Measurements from ENCODE around the gene RGS3. TPM values are rescaled to one million over a fixed set of nuclear protein-coding genes. Genes with fewer than 3 reads are reported as not detected.

RGS3 gene
- total and polyA plus RNA-seq, 2 experiments from 2014 or later: 44.5 to 48.6 TPM

DNA sequence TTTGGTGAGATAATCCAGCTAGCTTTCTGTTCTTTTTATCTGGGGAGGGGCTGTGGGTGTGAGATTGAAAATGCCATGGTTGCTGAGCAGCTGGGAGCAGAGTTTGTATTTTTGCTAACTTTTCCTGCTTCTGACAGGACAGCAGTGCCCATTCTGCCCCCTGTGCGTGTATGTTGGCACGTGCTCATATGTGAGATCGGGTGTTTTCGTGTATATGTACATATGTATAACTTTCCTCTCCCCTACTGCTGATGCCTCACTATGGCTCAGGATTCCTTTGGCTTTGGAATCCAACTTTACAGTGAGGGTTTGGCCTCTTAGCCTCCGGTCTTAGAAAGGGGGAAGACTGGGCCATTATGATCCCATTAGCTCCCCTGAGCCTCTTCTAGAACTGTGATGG lies 38.3 kb downstream of the RGS3 start:
- no peak overlapping the region for H3K27ac ChIP-seq
- no peak overlapping the region for H3K9ac ChIP-seq
- no peaks in the 10 kb centered on the region for H3K79me2 ChIP-seq (ENCODE audit: insufficient read depth)
- H3K36me3 ChIP-seq (ENCODE audit: low read depth): no peaks in the 10 kb centered on the region
- H3K9me2 ChIP-seq (ENCODE audit: insufficient read depth): no peaks in the 10 kb centered on the region
- TF ChIP-seq EZH2phosphoT487 (IDR thresholded peaks at IDR 0.05; ENCODE audit: insufficient read depth, low read depth) (no peak), EZH2 (IDR thresholded peaks at IDR 0.05; ENCODE audit: insufficient read depth, poor library complexity, severe bottlenecking) (no peak)
- 90 to 96% methylated on average over 5 of the region's 5 CpGs for WGBS, 2 experiments (ENCODE audit: low coverage in 1 of 2, low lambda C conversion rate in 2 of 2, missing lambda C conversion rate in 2 of 2)
- H3K27me3 ChIP-seq (replicated peaks; ENCODE audit: insufficient read depth): no peaks in the 10 kb centered on the region
- no peak overlapping the region for H3K4me2 ChIP-seq (ENCODE audit: unreplicated experiment)
- no peak overlapping the region for H3K4me3 ChIP-seq
- no peaks in the 10 kb centered on the region for H4K20me1 ChIP-seq (ENCODE audit: insufficient read depth)
- in situ Hi-C loops (cut with MboI): no loop called here
- H2AFZ ChIP-seq: no peak overlapping the region
- no peaks in the 10 kb centered on the region for H3F3A ChIP-seq (ENCODE audit: insufficient read depth)
- H3K4me1 ChIP-seq (ENCODE audit: insufficient read depth): no peaks in the 10 kb centered on the region
- DNase-seq: no peak
- H3K9me3 ChIP-seq (ENCODE audit: low read depth): no peaks in the 10 kb centered on the region

DNA sequence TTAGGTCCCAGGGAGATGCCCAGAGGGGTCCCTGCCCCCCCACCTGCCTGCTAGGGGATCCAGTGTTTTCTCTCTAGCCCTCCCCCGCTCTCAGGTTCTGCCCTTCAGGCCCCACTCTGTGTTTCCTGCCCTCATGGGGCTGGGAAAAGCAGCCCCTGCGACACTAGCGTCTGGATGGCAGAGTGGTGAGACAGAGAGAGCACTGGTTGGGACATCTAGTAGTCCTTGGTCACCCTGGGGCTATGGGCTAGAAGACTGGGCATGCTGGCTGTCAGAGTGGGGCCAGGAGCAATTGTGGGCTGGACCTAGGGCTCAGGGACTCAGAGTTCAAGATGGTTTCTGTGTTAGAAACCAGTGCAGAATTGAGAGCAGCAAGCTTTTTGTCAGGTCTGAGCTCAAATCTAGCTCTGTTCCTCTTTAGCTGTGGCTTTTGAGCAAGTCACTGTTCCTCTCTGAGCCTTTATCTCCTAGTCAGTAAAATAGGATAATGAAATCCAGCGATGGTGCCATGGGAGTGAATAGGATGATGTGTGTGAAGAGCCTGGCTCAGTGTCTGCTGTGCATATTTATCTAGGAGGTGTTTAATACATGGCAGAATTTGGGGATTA lies 39.0 kb downstream of the RGS3 start:
- no peaks in the 10 kb centered on the region for H3K79me2 ChIP-seq (ENCODE audit: insufficient read depth)

DNA sequence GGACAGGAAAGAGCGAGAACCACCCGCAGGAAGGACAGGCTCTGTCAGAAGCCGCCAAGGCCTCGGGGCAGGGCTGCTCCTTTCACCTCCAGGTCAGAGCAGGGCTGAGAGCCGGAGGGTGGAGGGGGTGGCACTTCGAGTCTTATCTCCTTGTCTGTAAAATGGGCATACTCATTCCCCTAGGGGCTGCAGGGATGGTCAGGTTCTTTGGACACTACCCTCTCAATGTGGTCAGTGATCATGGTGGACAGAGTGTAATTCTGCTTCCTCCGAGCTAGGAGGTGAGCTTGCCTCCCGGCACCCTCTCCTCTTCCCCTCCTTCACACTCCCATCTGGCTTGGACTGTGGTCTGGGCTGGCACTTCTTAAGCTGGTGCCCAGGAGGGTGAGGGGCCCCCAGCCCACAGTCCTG lies 39.6 kb downstream of the RGS3 start:
- Histone ChIP-seq H3K27me3 (replicated peaks; ENCODE audit: insufficient read depth) (no peaks in the 10 kb centered on the region), H3K9me3 (ENCODE audit: low read depth) (no peaks in the 10 kb centered on the region), H3K9ac (no peak overlapping the region), H3K36me3 (ENCODE audit: low read depth) (no peaks in the 10 kb centered on the region), H3K9me2 (ENCODE audit: insufficient read depth) (no peaks in the 10 kb centered on the region), H3K79me2 (ENCODE audit: insufficient read depth) (no peaks in the 10 kb centered on the region), H2AFZ (no peak overlapping the region), H4K20me1 (ENCODE audit: insufficient read depth) (no peaks in the 10 kb centered on the region), H3K27ac (no peak overlapping the region), H3F3A (ENCODE audit: insufficient read depth) (no peaks in the 10 kb centered on the region), H3K4me1 (ENCODE audit: insufficient read depth) (no peaks in the 10 kb centered on the region), H3K4me2 (ENCODE audit: unreplicated experiment) (no peak overlapping the region), H3K4me3 (no peak overlapping the region)
- no peak for DNase-seq
- 84 to 91% methylated on average over 8 of the region's 8 CpGs for WGBS, 2 experiments (ENCODE audit: low coverage in 1 of 2, low lambda C conversion rate in 2 of 2, missing lambda C conversion rate in 2 of 2)
- TF ChIP-seq EZH2phosphoT487 (IDR thresholded peaks at IDR 0.05; ENCODE audit: insufficient read depth, low read depth) (no peak), EZH2 (IDR thresholded peaks at IDR 0.05; ENCODE audit: insufficient read depth, poor library complexity, severe bottlenecking) (no peak)
- in situ Hi-C loops (cut with MboI): no loop called here

More for the DNA sequence above, 39.0 kb downstream of the RGS3 start:
- Histone ChIP-seq H4K20me1 (ENCODE audit: insufficient read depth) (no peaks in the 10 kb centered on the region), H3K27ac (no peak overlapping the region), H3F3A (ENCODE audit: insufficient read depth) (no peaks in the 10 kb centered on the region), H3K4me1 (ENCODE audit: insufficient read depth) (no peaks in the 10 kb centered on the region), H3K9ac (no peak overlapping the region), H3K9me3 (ENCODE audit: low read depth) (no peaks in the 10 kb centered on the region), H3K4me2 (ENCODE audit: unreplicated experiment) (no peak overlapping the region), H3K9me2 (ENCODE audit: insufficient read depth) (no peaks in the 10 kb centered on the region), H3K36me3 (ENCODE audit: low read depth) (no peaks in the 10 kb centered on the region), H2AFZ (no peak overlapping the region), H3K27me3 (replicated peaks; ENCODE audit: insufficient read depth) (no peaks in the 10 kb centered on the region), H3K4me3 (no peak overlapping the region)
- DNase-seq: no peak
- WGBS, 2 experiments (ENCODE audit: low coverage in 1 of 2, low lambda C conversion rate in 2 of 2, missing lambda C conversion rate in 2 of 2): 87 to 91% methylated on average over 4 of the region's 4 CpGs
- TF ChIP-seq EZH2 (IDR thresholded peaks at IDR 0.05; ENCODE audit: insufficient read depth, poor library complexity, severe bottlenecking): no peak
- TF ChIP-seq EZH2phosphoT487 (IDR thresholded peaks at IDR 0.05; ENCODE audit: insufficient read depth, low read depth): no peak
- in situ Hi-C loops (cut with MboI): no loop called here

DNA sequence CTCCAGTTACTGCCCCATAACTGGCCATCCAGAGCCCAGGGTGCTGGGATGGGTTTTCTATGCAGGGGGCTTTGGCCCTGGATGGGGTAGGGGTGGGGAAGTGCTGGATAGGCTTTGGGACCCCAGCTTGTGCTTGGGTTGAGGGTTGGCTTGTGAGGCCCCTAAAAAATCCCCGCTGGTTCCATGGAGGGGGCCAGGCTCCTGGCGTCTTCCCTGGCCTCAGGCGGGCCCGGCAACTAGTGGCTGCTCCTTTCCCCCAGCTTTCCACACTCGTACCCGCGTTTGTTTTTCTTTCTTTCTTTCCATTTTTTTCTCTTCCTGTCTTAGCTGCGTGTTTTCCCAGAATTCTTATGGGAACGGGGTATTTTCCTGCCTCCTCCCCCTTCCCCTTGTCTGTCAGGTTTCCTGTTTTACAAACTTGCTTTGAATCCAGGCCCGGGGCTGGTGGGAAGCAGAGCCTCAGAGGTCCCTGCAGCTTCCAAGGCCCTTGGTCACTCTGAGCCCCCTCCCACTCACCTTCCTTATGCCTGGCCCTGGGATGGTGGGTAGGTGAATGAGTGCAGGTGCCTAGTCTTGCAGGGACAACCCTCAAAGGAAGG lies 40.2 kb downstream of the RGS3 start:
- Histone ChIP-seq H4K20me1 (ENCODE audit: insufficient read depth) (no peaks in the 10 kb centered on the region), H3K4me1 (ENCODE audit: insufficient read depth) (no peaks in the 10 kb centered on the region), H3K27me3 (replicated peaks; ENCODE audit: insufficient read depth) (no peaks in the 10 kb centered on the region), H3K79me2 (ENCODE audit: insufficient read depth) (no peaks in the 10 kb centered on the region), H2AFZ (no peak overlapping the region), H3K4me2 (ENCODE audit: unreplicated experiment) (no peak overlapping the region), H3K9ac (no peak overlapping the region), H3F3A (ENCODE audit: insufficient read depth) (no peaks in the 10 kb centered on the region), H3K4me3 (no peak overlapping the region), H3K27ac (no peak overlapping the region), H3K9me3 (ENCODE audit: low read depth) (no peaks in the 10 kb centered on the region), H3K36me3 (ENCODE audit: low read depth) (no peaks in the 10 kb centered on the region), H3K9me2 (ENCODE audit: insufficient read depth) (no peaks in the 10 kb centered on the region)
- WGBS, 2 experiments (ENCODE audit: low coverage in 1 of 2, low lambda C conversion rate in 2 of 2, missing lambda C conversion rate in 2 of 2): 64 to 66% methylated on average over 10 of the region's 10 CpGs
- in situ Hi-C loops (cut with MboI): no loop called here
- TF ChIP-seq EZH2phosphoT487 (IDR thresholded peaks at IDR 0.05; ENCODE audit: insufficient read depth, low read depth) (no peak), EZH2 (IDR thresholded peaks at IDR 0.05; ENCODE audit: insufficient read depth, poor library complexity, severe bottlenecking) (no peak)
- no peak for DNase-seq

Measured in GM23248 (cell line).